PFSK-1 (cell line): ENCODE data around the gene CTRL.

Experiments
- FOXP2 ChIP-seq: optimal IDR thresholded peaks from 2 replicates; pipeline ENCODE3; 2011; ENCODE audit warnings: borderline replicate concordance, control low read depth, inconsistent platforms; ENCODE audit not compliant: insufficient read depth; ENCODE audit errors: extremely low read length, extremely low read depth
- POLR2AphosphoS5 ChIP-seq: IDR thresholded peaks from 2 replicates; pipeline ENCODE4 v1.6.1; 2012; ENCODE audit warnings: low read depth, mild to moderate bottlenecking, control low read depth, low read length, moderate library complexity
- SIN3A ChIP-seq: IDR thresholded peaks from 2 replicates; pipeline ENCODE4 v1.6.1; 2012; ENCODE audit warnings: mild to moderate bottlenecking, low read length, moderate library complexity, borderline replicate concordance; ENCODE audit not compliant: insufficient read depth
- TAF1 ChIP-seq: IDR thresholded peaks from 2 replicates; pipeline ENCODE4 v1.6.1; 2012; ENCODE audit warnings: low read length, control low read depth, borderline replicate concordance; ENCODE audit not compliant: insufficient read depth
- TF ChIP-seq, protein P1 (sequence below), 2 experiments: IDR thresholded peaks; 2 replicates each; pipeline versions ENCODE4 v1.6.1 to v1.8.0; 2011 to 2012; ENCODE audit warnings: low read depth in 2 of 2, low read length in 2 of 2, control low read depth in 1 of 2, inconsistent platforms in 1 of 2, mild to moderate bottlenecking in 1 of 2, moderate library complexity in 1 of 2; ENCODE audit not compliant: insufficient read depth in 1 of 2

The CTRL gene

DNA sequence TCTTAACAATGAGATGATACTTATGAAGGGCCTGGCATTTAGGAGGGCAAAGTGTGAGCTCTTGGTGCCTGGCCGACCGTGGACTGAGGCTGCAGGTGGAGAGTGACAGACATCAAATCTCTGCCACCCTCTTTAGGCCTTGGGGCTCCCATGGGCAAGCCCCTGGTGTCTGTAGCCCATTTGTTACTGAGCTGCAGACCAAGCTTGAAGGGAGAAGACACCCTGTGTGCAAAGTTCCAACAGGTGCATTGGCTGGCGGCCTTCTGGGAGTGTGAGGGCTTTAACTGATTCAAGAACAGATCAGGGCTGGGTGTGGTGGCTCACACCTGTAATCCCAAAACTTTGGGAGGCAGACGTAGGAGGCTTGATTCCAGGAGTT, 789 bp upstream of the CTRL start:
- TF ChIP-seq SIN3A (no peak), TAF1 (no peak), FOXP2 (no peak), POLR2AphosphoS5 (no peak)
- TF ChIP-seq, protein P1, sequence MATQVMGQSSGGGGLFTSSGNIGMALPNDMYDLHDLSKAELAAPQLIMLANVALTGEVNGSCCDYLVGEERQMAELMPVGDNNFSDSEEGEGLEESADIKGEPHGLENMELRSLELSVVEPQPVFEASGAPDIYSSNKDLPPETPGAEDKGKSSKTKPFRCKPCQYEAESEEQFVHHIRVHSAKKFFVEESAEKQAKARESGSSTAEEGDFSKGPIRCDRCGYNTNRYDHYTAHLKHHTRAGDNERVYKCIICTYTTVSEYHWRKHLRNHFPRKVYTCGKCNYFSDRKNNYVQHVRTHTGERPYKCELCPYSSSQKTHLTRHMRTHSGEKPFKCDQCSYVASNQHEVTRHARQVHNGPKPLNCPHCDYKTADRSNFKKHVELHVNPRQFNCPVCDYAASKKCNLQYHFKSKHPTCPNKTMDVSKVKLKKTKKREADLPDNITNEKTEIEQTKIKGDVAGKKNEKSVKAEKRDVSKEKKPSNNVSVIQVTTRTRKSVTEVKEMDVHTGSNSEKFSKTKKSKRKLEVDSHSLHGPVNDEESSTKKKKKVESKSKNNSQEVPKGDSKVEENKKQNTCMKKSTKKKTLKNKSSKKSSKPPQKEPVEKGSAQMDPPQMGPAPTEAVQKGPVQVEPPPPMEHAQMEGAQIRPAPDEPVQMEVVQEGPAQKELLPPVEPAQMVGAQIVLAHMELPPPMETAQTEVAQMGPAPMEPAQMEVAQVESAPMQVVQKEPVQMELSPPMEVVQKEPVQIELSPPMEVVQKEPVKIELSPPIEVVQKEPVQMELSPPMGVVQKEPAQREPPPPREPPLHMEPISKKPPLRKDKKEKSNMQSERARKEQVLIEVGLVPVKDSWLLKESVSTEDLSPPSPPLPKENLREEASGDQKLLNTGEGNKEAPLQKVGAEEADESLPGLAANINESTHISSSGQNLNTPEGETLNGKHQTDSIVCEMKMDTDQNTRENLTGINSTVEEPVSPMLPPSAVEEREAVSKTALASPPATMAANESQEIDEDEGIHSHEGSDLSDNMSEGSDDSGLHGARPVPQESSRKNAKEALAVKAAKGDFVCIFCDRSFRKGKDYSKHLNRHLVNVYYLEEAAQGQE (IDR thresholded peaks at IDR 0.05; ENCODE audit: insufficient read depth in 1 of 2, low read depth in 2 of 2, low read length in 2 of 2): no peak

DNA sequence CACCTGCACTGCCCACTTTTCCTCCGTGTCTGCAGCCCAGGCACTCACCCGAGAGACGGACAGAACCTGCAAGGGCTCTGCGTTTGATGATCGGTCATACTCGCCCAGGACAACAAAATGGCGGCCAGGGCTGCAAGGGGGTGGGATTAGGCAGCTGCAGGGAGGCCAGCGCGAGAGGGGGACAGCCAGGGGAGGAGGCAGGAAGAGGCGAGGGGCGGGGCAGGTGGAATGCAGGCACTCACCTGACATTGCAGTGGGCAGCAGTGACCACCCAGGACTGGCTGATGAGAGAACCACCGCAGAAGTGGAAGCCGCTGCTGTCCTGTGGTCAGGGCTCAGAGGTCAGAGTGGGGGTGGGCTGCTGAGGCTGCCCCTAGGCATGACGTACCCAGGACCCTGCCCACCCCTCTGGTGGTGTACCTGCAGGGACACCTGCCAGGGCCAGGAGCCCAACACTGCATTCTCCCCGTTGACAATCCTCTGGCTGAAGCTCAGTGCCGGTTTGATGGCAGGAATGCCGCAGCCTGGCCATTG, 917 bp downstream of the CTRL start:
- TF ChIP-seq SIN3A (no peak), POLR2AphosphoS5 (no peak), TAF1 (no peak), FOXP2 (no peak)
- TF ChIP-seq, protein P1 (IDR thresholded peaks at IDR 0.05; ENCODE audit: insufficient read depth in 1 of 2, low read depth in 2 of 2, low read length in 2 of 2): no peak

DNA sequence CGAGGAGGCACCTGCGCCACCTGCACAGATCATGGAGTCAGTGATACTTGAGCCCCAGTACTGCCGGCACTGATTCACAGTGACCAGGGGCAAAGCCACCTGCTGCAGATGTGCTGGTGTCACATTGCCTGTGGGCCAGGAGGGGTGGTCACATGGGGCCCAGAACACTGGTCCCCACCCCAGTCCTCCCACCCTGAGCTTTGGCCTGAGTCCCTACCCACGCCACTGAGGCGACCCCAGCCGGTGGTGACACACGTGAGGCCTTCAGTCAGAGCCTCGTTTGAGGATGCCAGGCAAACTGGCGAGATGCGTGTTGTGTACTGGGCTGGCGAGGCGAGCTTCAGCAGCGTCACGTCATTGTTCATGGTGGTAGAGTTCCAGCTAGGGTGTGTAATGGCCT, 1.5 kb downstream of the CTRL start:
- TF ChIP-seq POLR2AphosphoS5: no peak
- no peak for TF ChIP-seq FOXP2
- no peak for TF ChIP-seq TAF1
- TF ChIP-seq, protein P1 (IDR thresholded peaks at IDR 0.05; ENCODE audit: insufficient read depth in 1 of 2, low read depth in 2 of 2, low read length in 2 of 2): no peak
- no peak for TF ChIP-seq SIN3A

DNA sequence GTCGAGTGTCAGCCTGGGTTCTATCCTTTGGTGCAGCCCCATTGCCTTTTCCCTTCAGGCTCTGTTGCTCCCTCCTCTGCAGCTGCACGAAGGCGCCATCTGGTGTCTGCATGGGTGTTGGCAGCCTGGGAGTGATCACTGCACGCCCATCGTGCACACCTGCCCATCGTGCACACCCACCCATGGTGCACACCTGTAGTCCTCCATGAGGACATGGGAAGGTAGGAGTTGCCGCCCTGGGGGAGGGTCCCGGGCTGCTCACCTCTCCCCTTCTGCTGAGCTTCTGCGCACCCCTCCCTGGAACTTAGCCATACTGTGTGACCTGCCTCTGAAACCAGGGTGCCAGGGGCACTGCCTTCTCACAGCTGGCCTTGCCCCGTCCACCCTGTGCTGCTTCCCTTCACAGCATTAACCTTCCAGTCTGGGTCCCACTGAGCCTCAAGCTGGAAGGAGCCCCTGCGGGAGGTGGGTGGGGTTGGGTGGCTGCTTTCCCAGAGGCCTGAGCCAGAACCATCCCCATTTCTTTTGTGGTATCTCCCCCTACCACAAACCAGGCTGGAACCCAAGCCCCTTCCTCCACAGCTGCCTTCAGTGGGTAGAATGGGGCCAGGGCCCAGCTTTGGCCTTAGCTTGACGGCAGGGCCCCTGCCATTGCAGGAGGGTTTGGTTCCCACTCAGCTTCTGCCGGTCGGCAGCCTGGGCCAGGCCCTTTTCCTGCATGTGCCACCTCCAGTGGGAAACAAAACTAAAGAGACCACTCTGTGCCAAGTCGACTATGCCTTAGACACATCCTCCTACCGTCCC, 2.9 kb downstream of the CTRL start:
- TF ChIP-seq SIN3A (no peak), FOXP2 (peak; percentile 43), TAF1 (no peak)

DNA sequence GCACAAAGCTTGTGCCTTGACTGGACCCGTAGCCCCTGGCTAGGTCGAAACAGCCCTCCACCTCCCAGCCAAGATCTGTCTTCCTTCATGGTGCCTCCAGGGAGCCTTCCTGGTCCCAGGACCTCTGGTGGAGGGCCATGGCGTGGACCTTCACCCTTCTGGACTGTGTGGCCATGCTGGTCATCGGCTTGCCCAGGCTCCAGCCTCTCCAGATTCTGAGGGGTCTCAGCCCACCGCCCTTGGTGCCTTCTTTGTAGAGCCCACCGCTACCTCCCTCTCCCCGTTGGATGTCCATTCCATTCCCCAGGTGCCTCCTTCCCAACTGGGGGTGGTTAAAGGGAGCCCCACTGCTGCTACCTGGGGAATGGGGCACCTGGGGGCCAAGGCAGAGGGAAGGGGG, 3.5 kb downstream of the CTRL start:
- no peak for TF ChIP-seq POLR2AphosphoS5
- no peak for TF ChIP-seq SIN3A
- no peak for TF ChIP-seq TAF1
- TF ChIP-seq FOXP2: no peak
- TF ChIP-seq, protein P1 (IDR thresholded peaks at IDR 0.05; ENCODE audit: insufficient read depth in 1 of 2, low read depth in 2 of 2, low read length in 2 of 2): no peak
